ENCODE measurements around the gene AQP2. TPM values are rescaled to one million over a fixed set of nuclear protein-coding genes. Genes with fewer than 3 reads are reported as not detected.

The AQP2 gene
- total and polyA plus RNA-seq, 7 donors, result not detected

DNA sequence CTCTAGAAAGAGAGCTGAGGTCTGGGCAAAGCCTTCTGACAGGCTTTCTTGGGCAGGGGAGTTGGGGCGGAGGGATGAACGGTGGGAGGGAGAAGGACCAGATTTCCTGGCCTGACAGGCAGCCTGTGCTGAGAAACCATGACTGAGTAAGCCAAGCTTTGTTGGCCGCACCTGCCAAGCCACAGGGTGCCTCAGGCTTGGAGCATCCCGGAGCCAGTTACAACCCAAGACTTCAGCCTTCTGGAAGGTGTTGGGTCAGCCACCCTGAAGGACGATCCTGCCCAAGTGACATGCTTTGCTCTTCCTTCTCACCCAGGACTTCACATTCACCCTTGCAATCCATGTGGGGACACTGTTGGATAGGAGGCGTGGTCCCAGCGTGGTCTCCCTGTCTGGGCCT lies 21.0 kb upstream of the AQP2 start:
- TF ChIP-seq, protein P1, sequence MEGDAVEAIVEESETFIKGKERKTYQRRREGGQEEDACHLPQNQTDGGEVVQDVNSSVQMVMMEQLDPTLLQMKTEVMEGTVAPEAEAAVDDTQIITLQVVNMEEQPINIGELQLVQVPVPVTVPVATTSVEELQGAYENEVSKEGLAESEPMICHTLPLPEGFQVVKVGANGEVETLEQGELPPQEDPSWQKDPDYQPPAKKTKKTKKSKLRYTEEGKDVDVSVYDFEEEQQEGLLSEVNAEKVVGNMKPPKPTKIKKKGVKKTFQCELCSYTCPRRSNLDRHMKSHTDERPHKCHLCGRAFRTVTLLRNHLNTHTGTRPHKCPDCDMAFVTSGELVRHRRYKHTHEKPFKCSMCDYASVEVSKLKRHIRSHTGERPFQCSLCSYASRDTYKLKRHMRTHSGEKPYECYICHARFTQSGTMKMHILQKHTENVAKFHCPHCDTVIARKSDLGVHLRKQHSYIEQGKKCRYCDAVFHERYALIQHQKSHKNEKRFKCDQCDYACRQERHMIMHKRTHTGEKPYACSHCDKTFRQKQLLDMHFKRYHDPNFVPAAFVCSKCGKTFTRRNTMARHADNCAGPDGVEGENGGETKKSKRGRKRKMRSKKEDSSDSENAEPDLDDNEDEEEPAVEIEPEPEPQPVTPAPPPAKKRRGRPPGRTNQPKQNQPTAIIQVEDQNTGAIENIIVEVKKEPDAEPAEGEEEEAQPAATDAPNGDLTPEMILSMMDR (IDR thresholded peaks at IDR 0.05), result no peak
- TF ChIP-seq POLR2A (IDR thresholded peaks at IDR 0.05), result no peak
- no peak for TF ChIP-seq EP300 (IDR thresholded peaks at IDR 0.05)
- TF ChIP-seq POLR2AphosphoS5 (IDR thresholded peaks at IDR 0.05), result no peak
- intact Hi-C loops (cut with DNase I), result no loop called here
- WGBS, 2 donors, result 86 to 91% methylated on average over 7 of the region's 7 CpGs

DNA sequence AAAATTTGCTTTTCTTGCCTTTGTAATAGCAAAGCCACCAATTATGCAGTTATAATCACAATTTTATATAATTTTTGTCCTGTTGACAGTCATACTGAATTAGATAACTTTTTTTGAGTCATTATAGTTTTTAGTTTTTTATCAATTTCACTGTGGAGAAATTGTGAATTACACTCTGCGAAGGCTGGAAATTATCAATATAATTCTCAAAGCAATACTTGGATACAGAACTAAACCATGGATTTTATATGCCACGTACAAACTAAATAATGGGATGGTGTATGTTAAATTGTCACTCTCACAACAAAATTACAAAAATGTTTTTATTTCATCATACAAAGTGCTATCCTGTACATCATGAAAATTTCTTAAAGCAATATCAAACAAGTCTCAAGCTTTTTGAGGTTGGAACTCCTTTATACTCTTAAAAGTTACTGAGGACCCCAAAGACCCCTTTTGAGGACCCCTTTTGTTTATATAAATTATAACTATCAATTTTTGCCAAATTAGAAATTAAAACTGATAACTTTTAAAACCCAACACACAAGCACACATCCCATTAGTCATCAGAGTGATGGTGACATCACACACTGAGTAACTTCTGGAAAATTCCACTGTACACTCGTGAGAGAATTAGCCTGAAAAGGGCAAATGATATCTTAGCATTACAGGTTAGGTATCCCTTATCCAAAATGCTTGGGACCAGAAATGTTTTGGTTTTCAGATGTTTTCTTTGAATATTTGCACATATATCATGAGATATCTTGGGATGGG lies 19.8 kb upstream of the AQP2 start:
- no peaks in the 10 kb centered on the region for H3K4me1 ChIP-seq
- no peaks in the 10 kb centered on the region for H3K36me3 ChIP-seq
- H3K9me3 ChIP-seq, result no peaks in the 10 kb centered on the region
- no peak overlapping the region for H3K27ac ChIP-seq
- DNase-seq, result no peak
- WGBS, 2 donors, result 61 to 78% methylated on average over 3 of the region's 3 CpGs
- intact Hi-C loops (cut with DNase I), result no loop called here
- no peaks in the 10 kb centered on the region for H3K27me3 ChIP-seq
- no peak overlapping the region for H3K4me3 ChIP-seq
- no peak for TF ChIP-seq POLR2AphosphoS5 (IDR thresholded peaks at IDR 0.05)
- TF ChIP-seq EP300 (IDR thresholded peaks at IDR 0.05), result no peak
- TF ChIP-seq POLR2A (IDR thresholded peaks at IDR 0.05), result no peak
- TF ChIP-seq, protein P1 (IDR thresholded peaks at IDR 0.05), result no peak

More for the DNA sequence above, 21.0 kb upstream of the AQP2 start:
- Histone ChIP-seq H3K27ac (no peak overlapping the region), H3K4me3 (no peak overlapping the region), H3K36me3 (no peaks in the 10 kb centered on the region), H3K27me3 (no peaks in the 10 kb centered on the region), H3K9me3 (no peaks in the 10 kb centered on the region), H3K4me1 (no peaks in the 10 kb centered on the region)
- DNase-seq, result no peak

DNA sequence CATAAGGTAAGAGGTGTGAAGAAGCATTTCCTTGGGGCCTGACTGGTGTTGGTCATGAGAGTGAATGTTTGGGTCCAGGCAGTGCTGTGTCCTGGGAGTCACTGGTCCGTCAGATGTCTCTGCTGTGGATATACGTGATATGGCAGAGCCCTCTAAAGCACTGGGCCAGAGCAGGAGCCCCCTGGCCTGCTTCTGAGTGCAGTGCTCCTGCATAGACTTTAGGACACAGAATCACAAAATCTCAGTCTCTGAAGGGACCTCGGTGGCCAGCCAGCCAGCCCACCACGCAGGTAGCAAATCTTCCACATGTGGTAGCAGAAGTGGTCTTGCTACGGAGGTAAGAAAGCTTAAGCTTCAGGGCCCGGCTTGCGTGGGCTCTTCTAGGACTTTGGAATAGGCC lies 18.5 kb upstream of the AQP2 start:
- no peak overlapping the region for H3K27ac ChIP-seq
- no peak for DNase-seq
- H3K36me3 ChIP-seq, result no peaks in the 10 kb centered on the region
- TF ChIP-seq POLR2A (IDR thresholded peaks at IDR 0.05), result no peak
- TF ChIP-seq EP300 (IDR thresholded peaks at IDR 0.05), result no peak
- no peak for TF ChIP-seq POLR2AphosphoS5 (IDR thresholded peaks at IDR 0.05)
- TF ChIP-seq, protein P1 (IDR thresholded peaks at IDR 0.05), result no peak
- no peaks in the 10 kb centered on the region for H3K9me3 ChIP-seq
- no peaks in the 10 kb centered on the region for H3K4me1 ChIP-seq
- intact Hi-C loops (cut with DNase I), result no loop called here
- 66 to 77% methylated on average over 7 of the region's 7 CpGs for WGBS, 2 donors
- no peaks in the 10 kb centered on the region for H3K27me3 ChIP-seq
- no peak overlapping the region for H3K4me3 ChIP-seq

DNA sequence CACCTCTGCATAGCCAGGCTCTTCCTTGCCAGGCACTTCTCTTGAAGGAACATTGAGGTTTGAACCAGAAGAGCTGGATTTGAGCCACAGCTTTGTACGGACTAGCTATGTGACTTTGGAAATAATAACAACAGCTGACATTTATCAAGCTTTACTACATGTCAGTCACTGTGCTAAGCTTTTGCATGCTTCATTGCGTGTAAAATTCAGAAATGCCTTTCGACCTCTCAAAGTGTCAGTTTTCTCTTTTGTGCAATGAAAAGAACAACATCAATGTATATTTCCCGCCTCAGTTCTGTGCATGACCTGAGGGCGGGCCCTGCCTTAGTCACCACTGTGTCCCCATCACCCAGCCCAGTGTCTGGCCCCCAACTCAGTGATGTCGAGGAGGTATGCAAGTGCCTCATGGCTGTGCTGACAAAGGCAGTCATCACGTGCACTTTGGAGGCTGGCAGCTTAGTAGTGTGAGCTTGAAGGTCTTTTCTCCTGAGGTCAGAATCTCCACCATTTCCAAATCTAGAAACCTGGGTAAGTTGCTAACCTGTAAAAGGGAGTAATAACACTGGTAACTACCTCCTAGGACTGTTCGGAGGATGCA lies 17.9 kb upstream of the AQP2 start:
- intact Hi-C loops (cut with DNase I), result no loop called here
- Histone ChIP-seq H3K4me3 (no peak overlapping the region), H3K27me3 (no peaks in the 10 kb centered on the region), H3K36me3 (no peaks in the 10 kb centered on the region), H3K9me3 (no peaks in the 10 kb centered on the region), H3K27ac (no peak overlapping the region), H3K4me1 (no peaks in the 10 kb centered on the region)
- 86 to 88% methylated on average over 8 of the region's 8 CpGs for WGBS, 2 donors
- TF ChIP-seq EP300 (IDR thresholded peaks at IDR 0.05) (no peak), POLR2A (IDR thresholded peaks at IDR 0.05) (no peak), POLR2AphosphoS5 (IDR thresholded peaks at IDR 0.05) (no peak)
- TF ChIP-seq, protein P1 (IDR thresholded peaks at IDR 0.05), result no peak
- DNase-seq, result no peak
